HCT116 (cell line): ENCODE measurements around the gene ATP8A1. TPM values are rescaled to one million over a fixed set of nuclear protein-coding genes. Genes with fewer than 3 reads are reported as not detected.

Experiments used
- ATAC-seq: fragments of 200-7000 bp; cut with Tn5 transposase; 2 replicates; pipeline ENCODE4 v1.9.1; 2020; ENCODE audit warnings: mild to moderate bottlenecking, moderate library complexity
- BruUV-seq: library from RNA; stranded (reverse); fragments of 400-500 nt; replicated peaks from 2 replicates; lab custom pipeline; 2021; lab: Mats Ljungman, UMichigan
- CTCF ChIA-PET: fragments of 300-600 bp; sonication (Branson Sonifier 250); formaldehyde crosslinking; loops from one replicate; lab custom pipeline; 2021; ENCODE audit warnings: antibody characterized with exemption; lab: Charles Lee
- POLR2A ChIA-PET: fragments of 300-600, 350-600 bp; sonication (Branson Sonifier 250); formaldehyde crosslinking; loops from one replicate; lab custom pipeline; 2021; ENCODE audit warnings: antibody characterized with exemption; lab: Charles Lee
- RAD21 ChIA-PET, 2 experiments: fragments of 300-600 bp; sonication (Branson Sonifier 250); formaldehyde crosslinking; loops; one replicate each; lab custom pipeline; 2023; ENCODE audit warnings: low total read pairs in 2 of 2; ENCODE audit not compliant: uncharacterized antibody in 2 of 2, unreplicated experiment in 2 of 2, low non-redundant PET in 1 of 2; lab: Charles Lee
- DNase-seq: peaks from one replicate; pipeline ENCODE4 v3.0.0-alpha.2; 2010; ENCODE audit warnings: low read depth, low spot score
- H2AFZ ChIP-seq: fragments of 200-600 bp; shearing (Covaris generic), sonication (generic); 2 replicates; pipeline ENCODE4 v1.6.1; 2017; ENCODE audit warnings: low read depth, mixed run types, mixed read lengths, antibody characterized with exemption, low read length; ENCODE audit not compliant: poor library complexity, severe bottlenecking
- H3K27ac ChIP-seq: 2 replicates; pipeline ENCODE4 v1.5.1; 2012; ENCODE audit warnings: low read depth, low read length
- H3K27me3 ChIP-seq: fragments of 200-600 bp; sonication (generic); 2 replicates; pipeline ENCODE4 v1.6.1; 2016; ENCODE audit warnings: mixed run types, low read length, mixed read lengths; ENCODE audit not compliant: insufficient read depth
- H3K36me3 ChIP-seq, 2 experiments: fragments of 200-500 bp in 1 of 2; fragments of 200-600 bp in 1 of 2; sonication (Bioruptor generic) in 1 of 2; sonication (generic) in 1 of 2; 2 replicates each; pipeline versions ENCODE4 v1.5.1 to v1.6.1; 2014 to 2016; ENCODE audit warnings: low read length in 2 of 2, inconsistent platforms in 1 of 2, mixed read lengths in 1 of 2, mixed run types in 1 of 2; ENCODE audit not compliant: insufficient read depth in 2 of 2, control insufficient read depth in 1 of 2
- H3K4me1 ChIP-seq, 2 experiments: fragments of 200-600 bp in 1 of 2; sonication (generic) in 1 of 2; 2 replicates each; pipeline versions ENCODE4 v1.5.1 to v1.6.1; 2012 to 2017; ENCODE audit warnings: low read length in 2 of 2, inconsistent platforms in 1 of 2, mild to moderate bottlenecking in 1 of 2, mixed read lengths in 1 of 2, mixed run types in 1 of 2, moderate library complexity in 1 of 2; ENCODE audit not compliant: insufficient read depth in 2 of 2, control insufficient read depth in 1 of 2
- H3K4me2 ChIP-seq: fragments of 200-600 bp; sonication (generic); 2 replicates; pipeline ENCODE4 v1.6.1; 2017; ENCODE audit warnings: mixed run types, low read length, mixed read lengths
- H3K4me3 ChIP-seq, 2 experiments: fragments of 200-600 bp in 1 of 2; sonication (generic) in 1 of 2; replicated peaks in 1 of 2; 2 replicates each; pipeline ENCODE4 v1.5.1; 2011 to 2016; ENCODE audit warnings: low read length in 2 of 2, control low read depth in 1 of 2, low read depth in 1 of 2, mild to moderate bottlenecking in 1 of 2, mixed read lengths in 1 of 2, mixed run types in 1 of 2
- H3K79me2 ChIP-seq: fragments of 200-600 bp; sonication (generic); 2 replicates; pipeline ENCODE4 v1.6.1; 2017; ENCODE audit warnings: mild to moderate bottlenecking, mixed run types, low read length, moderate library complexity, mixed read lengths; ENCODE audit not compliant: insufficient read depth
- H3K9ac ChIP-seq: fragments of 200-600 bp; sonication (generic); 2 replicates; pipeline ENCODE4 v1.6.1; 2016; ENCODE audit warnings: low read length, mixed read lengths
- H3K9me2 ChIP-seq: fragments of 200-600 bp; sonication (generic), shearing (Covaris generic); 2 replicates; pipeline ENCODE4 v1.6.1; 2017; ENCODE audit warnings: mixed run types, mild to moderate bottlenecking, moderate library complexity; ENCODE audit not compliant: insufficient read depth
- H3K9me3 ChIP-seq, 2 experiments: fragments of 200-500 bp in 1 of 2; fragments of 200-600 bp in 1 of 2; sonication (Bioruptor generic) in 1 of 2; sonication (generic) in 1 of 2; 2 replicates each; pipeline ENCODE4 v1.6.1; 2014 to 2017; ENCODE audit warnings: low read length in 2 of 2, mixed read lengths in 2 of 2, inconsistent platforms in 1 of 2, low read depth in 1 of 2, mild to moderate bottlenecking in 1 of 2, mixed run types in 1 of 2, moderate library complexity in 1 of 2; ENCODE audit not compliant: control insufficient read depth in 1 of 2, insufficient read depth in 1 of 2
- H4K20me1 ChIP-seq: fragments of 200-600 bp; sonication (generic), shearing (Covaris generic); 2 replicates; pipeline ENCODE4 v1.6.1; 2017; ENCODE audit warnings: mixed run types, mild to moderate bottlenecking, moderate library complexity; ENCODE audit not compliant: insufficient read depth
- CEBPB ChIP-seq: IDR thresholded peaks from 2 replicates; pipeline ENCODE4 v1.6.1; 2012; ENCODE audit warnings: low read depth
- EGR1 ChIP-seq: IDR thresholded peaks from 2 replicates; pipeline ENCODE4 v1.6.1; 2012; ENCODE audit warnings: low read depth
- EZH2 ChIP-seq: fragments of 200-600 bp; sonication (generic); IDR thresholded peaks from 2 replicates; pipeline ENCODE4 v1.6.1; 2017; ENCODE audit warnings: antibody characterized with exemption, mixed run types
- EZH2phosphoT487 ChIP-seq: fragments of 200-600 bp; IDR thresholded peaks from 2 replicates; pipeline ENCODE4 v1.6.1; 2018; ENCODE audit warnings: antibody characterized with exemption, borderline replicate concordance
- FOSL1 ChIP-seq: IDR thresholded peaks from 2 replicates; pipeline ENCODE4 v1.6.1; 2012; ENCODE audit warnings: low read depth
- JUND ChIP-seq: IDR thresholded peaks from 2 replicates; pipeline ENCODE4 v1.6.1; 2012
- POLR2A ChIP-seq: IDR thresholded peaks from 2 replicates; pipeline ENCODE4 v1.7.0; 2011; ENCODE audit warnings: borderline replicate concordance; ENCODE audit not compliant: insufficient read depth, insufficient read length; ENCODE audit errors: extremely low read depth
- POLR2AphosphoS5 ChIP-seq: IDR thresholded peaks from 2 replicates; pipeline ENCODE4 v1.6.1; 2011; ENCODE audit warnings: mild to moderate bottlenecking, low read depth, low read length, moderate library complexity
- RAD21 ChIP-seq: IDR thresholded peaks from 2 replicates; pipeline ENCODE4 v1.6.1; 2012; ENCODE audit warnings: low read depth, mild to moderate bottlenecking
- SIN3A ChIP-seq: IDR thresholded peaks from 2 replicates; pipeline ENCODE4 v1.6.1; 2012; ENCODE audit warnings: low read depth
- SP1 ChIP-seq: IDR thresholded peaks from 2 replicates; pipeline ENCODE4 v1.6.1; 2012; ENCODE audit warnings: low read depth
- SRF ChIP-seq: IDR thresholded peaks from 2 replicates; pipeline ENCODE4 v1.6.1; 2012; ENCODE audit warnings: low read depth
- TCF7L2 ChIP-seq: IDR thresholded peaks from 2 replicates; pipeline ENCODE4 v1.7.0; 2011; ENCODE audit warnings: borderline replicate concordance, inconsistent platforms; ENCODE audit not compliant: insufficient read depth, insufficient read length; ENCODE audit errors: extremely low read depth
- YY1 ChIP-seq: IDR thresholded peaks from 2 replicates; pipeline ENCODE4 v1.6.1; 2011; ENCODE audit warnings: low read length, low read depth, moderate library complexity, mild to moderate bottlenecking; ENCODE audit not compliant: insufficient replicate concordance; ENCODE audit errors: extremely low read depth
- ZFX ChIP-seq: fragments of 450-650 bp; IDR thresholded peaks from 2 replicates; pipeline ENCODE4 v1.6.1; 2017
- intact Hi-C: fragments of 100-400 bp; cut with micrococcal nuclease; formaldehyde crosslinking; loops from 2 replicates; pipeline ENCODE4 v1.10.0; 2022
- total RNA-seq: library from RNA; stranded (reverse); gene quantifications from one replicate; pipeline ENCODE4 v1.2.1, GENCODE V29; 2021; ENCODE audit not compliant: unreplicated experiment
- TF ChIP-seq, protein P1 (sequence below): IDR thresholded peaks from 2 replicates; pipeline ENCODE4 v1.6.1; 2011; ENCODE audit warnings: mild to moderate bottlenecking, low read length, moderate library complexity; ENCODE audit not compliant: insufficient replicate concordance; ENCODE audit errors: extremely low read depth
- TF ChIP-seq, protein P2 (sequence below): IDR thresholded peaks from 2 replicates; pipeline ENCODE4 v1.6.1; 2012
- TF ChIP-seq, protein P3 (sequence below): IDR thresholded peaks from 2 replicates; pipeline ENCODE4 v1.6.1; 2012
- TF ChIP-seq, protein P4 (sequence below): IDR thresholded peaks from 2 replicates; pipeline ENCODE4 v1.6.1; 2012; ENCODE audit warnings: low read depth

Gene ATP8A1
- total RNA-seq, 1 experiment from 2014 or later = 1.9 TPM

DNA sequence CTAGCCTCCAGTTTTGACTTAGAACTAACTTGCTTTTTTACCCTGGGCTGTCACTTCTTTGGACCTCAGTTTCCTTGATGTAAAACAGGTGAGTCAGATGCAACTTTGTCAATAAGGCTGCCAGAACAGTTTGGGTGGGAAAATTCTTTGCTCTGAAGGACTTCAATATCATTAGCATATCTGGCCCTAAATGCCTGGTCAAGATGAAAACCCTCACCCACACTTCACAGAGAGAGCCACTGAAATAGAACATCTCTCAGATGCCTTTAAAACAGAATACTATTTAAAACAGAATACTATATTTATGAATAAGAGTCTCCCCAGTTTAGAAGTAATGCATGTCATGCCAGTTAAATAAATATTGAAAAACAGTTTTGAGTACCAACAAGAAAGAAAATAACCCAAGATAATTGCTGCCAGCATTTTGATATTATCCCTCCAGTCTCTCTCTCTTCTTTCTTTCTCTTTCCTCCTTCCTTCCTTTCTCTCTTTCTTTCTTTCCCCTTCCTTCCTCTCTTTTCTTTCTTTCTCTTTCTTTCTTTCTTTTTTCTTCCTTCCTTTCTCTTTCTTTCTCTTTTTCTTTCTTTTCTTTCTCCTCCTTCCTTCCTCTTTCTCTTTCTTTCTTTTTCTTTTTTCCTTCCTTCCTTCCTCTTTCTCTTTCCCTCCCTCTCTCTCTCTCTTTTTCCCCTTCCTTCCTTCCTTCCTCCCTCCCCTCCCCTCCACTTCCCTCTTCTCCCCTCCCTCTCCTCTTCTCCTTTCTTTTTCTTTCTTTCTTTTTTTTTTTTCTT, 292.4 kb downstream of the ATP8A1 start:
- ChIA-PET RAD21 (no interaction called here), POLR2A (no interaction called here), CTCF (no interaction called here)
- TF ChIP-seq, protein P1, sequence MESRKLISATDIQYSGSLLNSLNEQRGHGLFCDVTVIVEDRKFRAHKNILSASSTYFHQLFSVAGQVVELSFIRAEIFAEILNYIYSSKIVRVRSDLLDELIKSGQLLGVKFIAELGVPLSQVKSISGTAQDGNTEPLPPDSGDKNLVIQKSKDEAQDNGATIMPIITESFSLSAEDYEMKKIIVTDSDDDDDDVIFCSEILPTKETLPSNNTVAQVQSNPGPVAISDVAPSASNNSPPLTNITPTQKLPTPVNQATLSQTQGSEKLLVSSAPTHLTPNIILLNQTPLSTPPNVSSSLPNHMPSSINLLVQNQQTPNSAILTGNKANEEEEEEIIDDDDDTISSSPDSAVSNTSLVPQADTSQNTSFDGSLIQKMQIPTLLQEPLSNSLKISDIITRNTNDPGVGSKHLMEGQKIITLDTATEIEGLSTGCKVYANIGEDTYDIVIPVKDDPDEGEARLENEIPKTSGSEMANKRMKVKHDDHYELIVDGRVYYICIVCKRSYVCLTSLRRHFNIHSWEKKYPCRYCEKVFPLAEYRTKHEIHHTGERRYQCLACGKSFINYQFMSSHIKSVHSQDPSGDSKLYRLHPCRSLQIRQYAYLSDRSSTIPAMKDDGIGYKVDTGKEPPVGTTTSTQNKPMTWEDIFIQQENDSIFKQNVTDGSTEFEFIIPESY = no peak
- TF ChIP-seq SIN3A (no peak), SP1 (no peak), EZH2 (no peak), ZFX (no peak), SRF (no peak), YY1 (no peak), POLR2AphosphoS5 (no peak), JUND (no peak), CEBPB (no peak), EGR1 (no peak), TCF7L2 (no peak), EZH2phosphoT487 (no peak), POLR2A (no peak), RAD21 (no peak), FOSL1 (no peak)
- TF ChIP-seq, protein P2, sequence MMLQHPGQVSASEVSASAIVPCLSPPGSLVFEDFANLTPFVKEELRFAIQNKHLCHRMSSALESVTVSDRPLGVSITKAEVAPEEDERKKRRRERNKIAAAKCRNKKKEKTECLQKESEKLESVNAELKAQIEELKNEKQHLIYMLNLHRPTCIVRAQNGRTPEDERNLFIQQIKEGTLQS = no peak
- TF ChIP-seq, protein P3, sequence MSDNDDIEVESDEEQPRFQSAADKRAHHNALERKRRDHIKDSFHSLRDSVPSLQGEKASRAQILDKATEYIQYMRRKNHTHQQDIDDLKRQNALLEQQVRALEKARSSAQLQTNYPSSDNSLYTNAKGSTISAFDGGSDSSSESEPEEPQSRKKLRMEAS = no peak
- TF ChIP-seq, protein P4, sequence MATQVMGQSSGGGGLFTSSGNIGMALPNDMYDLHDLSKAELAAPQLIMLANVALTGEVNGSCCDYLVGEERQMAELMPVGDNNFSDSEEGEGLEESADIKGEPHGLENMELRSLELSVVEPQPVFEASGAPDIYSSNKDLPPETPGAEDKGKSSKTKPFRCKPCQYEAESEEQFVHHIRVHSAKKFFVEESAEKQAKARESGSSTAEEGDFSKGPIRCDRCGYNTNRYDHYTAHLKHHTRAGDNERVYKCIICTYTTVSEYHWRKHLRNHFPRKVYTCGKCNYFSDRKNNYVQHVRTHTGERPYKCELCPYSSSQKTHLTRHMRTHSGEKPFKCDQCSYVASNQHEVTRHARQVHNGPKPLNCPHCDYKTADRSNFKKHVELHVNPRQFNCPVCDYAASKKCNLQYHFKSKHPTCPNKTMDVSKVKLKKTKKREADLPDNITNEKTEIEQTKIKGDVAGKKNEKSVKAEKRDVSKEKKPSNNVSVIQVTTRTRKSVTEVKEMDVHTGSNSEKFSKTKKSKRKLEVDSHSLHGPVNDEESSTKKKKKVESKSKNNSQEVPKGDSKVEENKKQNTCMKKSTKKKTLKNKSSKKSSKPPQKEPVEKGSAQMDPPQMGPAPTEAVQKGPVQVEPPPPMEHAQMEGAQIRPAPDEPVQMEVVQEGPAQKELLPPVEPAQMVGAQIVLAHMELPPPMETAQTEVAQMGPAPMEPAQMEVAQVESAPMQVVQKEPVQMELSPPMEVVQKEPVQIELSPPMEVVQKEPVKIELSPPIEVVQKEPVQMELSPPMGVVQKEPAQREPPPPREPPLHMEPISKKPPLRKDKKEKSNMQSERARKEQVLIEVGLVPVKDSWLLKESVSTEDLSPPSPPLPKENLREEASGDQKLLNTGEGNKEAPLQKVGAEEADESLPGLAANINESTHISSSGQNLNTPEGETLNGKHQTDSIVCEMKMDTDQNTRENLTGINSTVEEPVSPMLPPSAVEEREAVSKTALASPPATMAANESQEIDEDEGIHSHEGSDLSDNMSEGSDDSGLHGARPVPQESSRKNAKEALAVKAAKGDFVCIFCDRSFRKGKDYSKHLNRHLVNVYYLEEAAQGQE = no peak
- BruUV-seq = no TSS peak
- no peak overlapping the region for H3K27ac ChIP-seq
- intact Hi-C loops = no loop called here
- no peak overlapping the region for H2AFZ ChIP-seq
- no peaks in the 10 kb centered on the region for H4K20me1 ChIP-seq
- H3K9ac ChIP-seq = no peak overlapping the region
- no peaks in the 10 kb centered on the region for H3K9me2 ChIP-seq
- no peaks in the 10 kb centered on the region for H3K4me1 ChIP-seq
- H3K79me2 ChIP-seq = no peaks in the 10 kb centered on the region
- no peak for DNase-seq
- no peak overlapping the region for H3K4me2 ChIP-seq
- H3K9me3 ChIP-seq = no peaks in the 10 kb centered on the region
- ATAC-seq = no peak
- no peak overlapping the region for H3K4me3 ChIP-seq
- H3K36me3 ChIP-seq = no peaks in the 10 kb centered on the region
- peaks cover 18% of the 10 kb centered on the region; the same call in 1 of the 2 replicates for H3K27me3 ChIP-seq
